PC-3 (cell line): ENCODE data around the gene CDH13.

Experiments
- CTCF ChIP-seq: fragments of 300-600 bp; sonication (generic); conservative IDR thresholded peaks from 2 replicates; pipeline ENCODE4 v1.5.1; 2017; ENCODE audit warnings: antibody characterized with exemption, low read depth, mild to moderate bottlenecking, low read length
- EZH2 ChIP-seq: fragments of 300-600 bp; sonication (generic); IDR thresholded peaks from one replicate; pipeline ENCODE4 v1.6.1; 2017; ENCODE audit warnings: antibody characterized with exemption, mild to moderate bottlenecking, low read length; ENCODE audit not compliant: unreplicated experiment
- EZH2phosphoT487 ChIP-seq: fragments of 300-600 bp; sonication (generic); IDR thresholded peaks from 2 replicates; pipeline ENCODE4 v1.6.1; 2018; ENCODE audit warnings: mild to moderate bottlenecking, antibody characterized with exemption, low read length, borderline replicate concordance

DNA sequence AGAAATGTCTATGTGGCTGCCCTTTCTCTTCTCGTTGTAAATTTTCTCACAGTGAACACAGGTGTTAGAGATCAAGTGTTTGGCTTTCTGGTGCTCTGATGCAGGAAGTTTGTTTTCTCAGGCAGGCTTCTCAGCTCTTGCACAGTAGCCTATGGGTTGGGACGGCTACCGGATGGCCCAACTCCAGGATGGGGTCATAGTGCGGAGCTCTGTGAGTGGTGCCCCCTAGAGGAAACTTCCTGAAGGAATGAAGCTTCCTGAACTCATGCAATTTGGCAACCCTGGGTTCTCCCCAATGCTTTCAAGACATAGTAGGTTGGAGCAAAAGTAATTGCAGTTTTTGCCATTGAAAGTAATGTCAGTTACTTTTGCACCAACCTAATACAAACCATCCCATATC, 773.5 kb downstream of the CDH13 start:
- TF ChIP-seq CTCF (no peak), EZH2 (no peak), EZH2phosphoT487 (no peak)
